Erythroblast (primary cell): ENCODE data around the gene INPP4A.

Experiments
- GATA1 ChIP-seq: IDR thresholded peaks from 2 replicates; pipeline ENCODE4 v1.6.1; 2011; ENCODE audit warnings: low read depth, mild to moderate bottlenecking, control low read depth, low read length, moderate library complexity
- POLR2A ChIP-seq: IDR thresholded peaks from 2 replicates; pipeline ENCODE4 v1.6.1; 2011; ENCODE audit warnings: mild to moderate bottlenecking, low read length

DNA sequence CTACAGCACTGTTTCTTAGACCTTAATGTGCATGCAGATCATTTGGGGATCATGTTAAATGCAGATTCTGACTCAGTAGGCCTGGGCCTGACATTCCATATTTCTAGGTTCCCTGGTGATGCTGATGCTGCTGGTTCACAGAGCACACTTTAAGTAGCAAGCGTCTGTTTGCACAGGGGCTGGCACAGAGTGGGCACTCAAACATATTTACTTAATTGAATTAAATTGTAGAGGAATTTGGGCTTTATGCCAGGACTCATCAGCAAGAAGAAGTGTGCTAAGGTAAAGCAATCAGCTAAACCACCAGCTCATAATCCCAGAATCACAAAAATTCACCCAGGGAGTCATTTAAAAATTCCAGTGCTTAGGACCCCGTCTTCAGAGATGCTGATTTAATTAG is 25.1 kb upstream of the INPP4A start:
- TF ChIP-seq POLR2A = no peak
- no peak for TF ChIP-seq GATA1
